HEK293 (cell line): ENCODE measurements around the gene SUMO1.

ENCODE experiments used
- CTCF ChIA-PET: fragments of 350-600 bp; formaldehyde crosslinking; extraction: SDS; loops from one replicate; lab custom pipeline; 2021; ENCODE audit warnings: antibody characterized with exemption; lab: Yijun Ruan, JAX
- POLR2A ChIA-PET: fragments of 300-600 bp; formaldehyde crosslinking; extraction: SDS; loops from one replicate; lab custom pipeline; 2020; ENCODE audit warnings: antibody characterized with exemption, inconsistent platforms; lab: Yijun Ruan, JAX
- H3K27ac ChIP-seq: fragments of 200-500 bp; sonication (Bioruptor generic); 2 replicates; pipeline ENCODE4 v1.5.1; 2014; ENCODE audit warnings: low read depth, low read length, control low read depth, inconsistent platforms; ENCODE audit errors: extremely low read depth
- H3K36me3 ChIP-seq, 2 experiments: fragments of 200-500 bp in 1 of 2; sonication (Bioruptor generic) in 1 of 2; 1 replicate in 1 of 2; 2 replicates in 1 of 2; pipeline ENCODE4 v1.5.1; 2014 to 2017; ENCODE audit warnings: inconsistent platforms in 2 of 2, low read length in 2 of 2; ENCODE audit not compliant: control insufficient read depth in 2 of 2, insufficient read depth in 1 of 2
- H3K4me1 ChIP-seq: fragments of 200-500 bp; sonication (Bioruptor generic); 2 replicates; pipeline ENCODE4 v1.5.1; 2014; ENCODE audit warnings: mild to moderate bottlenecking, low read length, inconsistent platforms; ENCODE audit not compliant: control insufficient read depth, insufficient read depth
- H3K4me3 ChIP-seq: 2 replicates; pipeline ENCODE4 v1.5.1; 2011; ENCODE audit warnings: low read depth, mild to moderate bottlenecking, control low read depth, low read length, moderate library complexity
- H3K9me3 ChIP-seq: fragments of 200-500 bp; sonication (Bioruptor generic); 2 replicates; pipeline ENCODE4 v1.5.1; 2014; ENCODE audit warnings: low read depth, low read length, inconsistent platforms; ENCODE audit not compliant: control insufficient read depth, insufficient read depth
- GLIS2 ChIP-seq: fragments of 450-650 bp; formaldehyde crosslinking; IDR thresholded peaks from 2 replicates; pipeline ENCODE4 v1.5.1; 2016; ENCODE audit warnings: missing biosample characterization, missing genetic modification characterization
- HOXD13 ChIP-seq: sonication (generic); formaldehyde crosslinking; IDR thresholded peaks from 2 replicates; pipeline ENCODE4 v1.8.0; 2022; ENCODE audit warnings: missing genetic modification reagents, borderline replicate concordance
- IKZF3 ChIP-seq: fragments of 450-650 bp; IDR thresholded peaks from 2 replicates; pipeline ENCODE4 v1.5.0; 2018; ENCODE audit warnings: missing biosample characterization, mild to moderate bottlenecking, missing genetic modification characterization, moderate library complexity
- KLF1 ChIP-seq: fragments of 450-650 bp; formaldehyde crosslinking; IDR thresholded peaks from 2 replicates; pipeline ENCODE4 v1.5.1; 2016; ENCODE audit warnings: missing biosample characterization, missing genetic modification characterization
- MZF1 ChIP-seq: fragments of 450-650 bp; formaldehyde crosslinking; IDR thresholded peaks from 2 replicates; pipeline ENCODE4 v1.5.1; 2017; ENCODE audit warnings: missing biosample characterization, missing genetic modification characterization, borderline replicate concordance
- OVOL3 ChIP-seq: fragments of 450-650 bp; formaldehyde crosslinking; IDR thresholded peaks from 2 replicates; pipeline ENCODE4 v1.5.1; 2016; ENCODE audit warnings: missing biosample characterization, missing genetic modification characterization
- PRDM6 ChIP-seq: fragments of 450-650 bp; formaldehyde crosslinking; IDR thresholded peaks from 2 replicates; pipeline ENCODE4 v1.5.1; 2017; ENCODE audit warnings: missing biosample characterization, missing genetic modification characterization
- SCRT2 ChIP-seq: fragments of 450-650 bp; formaldehyde crosslinking; IDR thresholded peaks from 2 replicates; pipeline ENCODE4 v1.5.1; 2016; ENCODE audit warnings: missing biosample characterization, missing genetic modification characterization
- SP7 ChIP-seq: fragments of 450-650 bp; formaldehyde crosslinking; IDR thresholded peaks from 2 replicates; pipeline ENCODE4 v1.5.1; 2016; ENCODE audit warnings: missing biosample characterization, missing genetic modification characterization
- ZBTB7A ChIP-seq: fragments of 450-650 bp; formaldehyde crosslinking; IDR thresholded peaks from 2 replicates; pipeline ENCODE4 v1.5.1; 2016; ENCODE audit warnings: low read depth, missing biosample characterization, missing genetic modification characterization
- ZNF132 ChIP-seq: fragments of 450-650 bp; formaldehyde crosslinking; IDR thresholded peaks from 2 replicates; pipeline ENCODE4 v1.5.1; 2017; ENCODE audit warnings: missing biosample characterization, missing genetic modification characterization, borderline replicate concordance
- ZNF169 ChIP-seq: fragments of 450-650 bp; formaldehyde crosslinking; IDR thresholded peaks from 2 replicates; pipeline ENCODE4 v1.5.1; 2016; ENCODE audit warnings: missing biosample characterization, missing genetic modification characterization
- ZNF211 ChIP-seq: fragments of 450-650 bp; formaldehyde crosslinking; IDR thresholded peaks from 2 replicates; pipeline ENCODE4 v1.5.1; 2016; ENCODE audit warnings: low read depth, missing biosample characterization, missing genetic modification characterization
- ZNF335 ChIP-seq: fragments of 450-650 bp; formaldehyde crosslinking; conservative IDR thresholded peaks from 2 replicates; pipeline ENCODE4 v1.5.1; 2016; ENCODE audit warnings: missing biosample characterization, missing genetic modification characterization
- ZNF354C ChIP-seq: fragments of 450-650 bp; formaldehyde crosslinking; IDR thresholded peaks from 2 replicates; pipeline ENCODE4 v1.5.1; 2016; ENCODE audit warnings: missing biosample characterization, missing genetic modification characterization, low read depth, borderline replicate concordance
- ZNF366 ChIP-seq: fragments of 450-650 bp; formaldehyde crosslinking; conservative IDR thresholded peaks from 2 replicates; pipeline ENCODE4 v1.5.1; 2016; ENCODE audit warnings: missing biosample characterization, missing genetic modification characterization
- ZNF394 ChIP-seq: fragments of 450-650 bp; formaldehyde crosslinking; IDR thresholded peaks from 2 replicates; pipeline ENCODE4 v1.5.1; 2016; ENCODE audit warnings: missing biosample characterization, missing genetic modification characterization, mild to moderate bottlenecking, moderate library complexity, borderline replicate concordance
- ZNF404 ChIP-seq: fragments of 450-650 bp; formaldehyde crosslinking; IDR thresholded peaks from 2 replicates; pipeline ENCODE4 v1.5.1; 2017; ENCODE audit warnings: missing biosample characterization, missing genetic modification characterization
- ZNF514 ChIP-seq: fragments of 450-650 bp; formaldehyde crosslinking; IDR thresholded peaks from 2 replicates; pipeline ENCODE4 v1.5.1; 2016; ENCODE audit warnings: missing biosample characterization, missing genetic modification characterization
- ZNF600 ChIP-seq: fragments of 450-650 bp; formaldehyde crosslinking; IDR thresholded peaks from 2 replicates; pipeline ENCODE4 v1.5.1; 2016; ENCODE audit warnings: missing biosample characterization, missing genetic modification characterization
- ZNF626 ChIP-seq: fragments of 450-650 bp; sonication (Bioruptor Pico); formaldehyde crosslinking; IDR thresholded peaks from 2 replicates; pipeline ENCODE4 v1.5.1; 2018; ENCODE audit warnings: missing biosample characterization, missing genetic modification characterization, inconsistent platforms
- ZNF629 ChIP-seq: fragments of 450-650 bp; formaldehyde crosslinking; IDR thresholded peaks from 2 replicates; pipeline ENCODE4 v1.5.1; 2017; ENCODE audit warnings: missing biosample characterization, missing genetic modification characterization
- ZNF660 ChIP-seq: fragments of 450-650 bp; IDR thresholded peaks from 2 replicates; pipeline ENCODE4 v1.5.1; 2018; ENCODE audit warnings: missing biosample characterization, mild to moderate bottlenecking, missing genetic modification characterization
- ZNF701 ChIP-seq: fragments of 450-650 bp; formaldehyde crosslinking; IDR thresholded peaks from 2 replicates; pipeline ENCODE4 v1.5.1; 2016; ENCODE audit warnings: missing biosample characterization, missing genetic modification characterization
- ZSCAN16 ChIP-seq: fragments of 450-650 bp; formaldehyde crosslinking; IDR thresholded peaks from 2 replicates; pipeline ENCODE4 v1.5.1; 2016; ENCODE audit warnings: missing biosample characterization, missing genetic modification characterization
- TF ChIP-seq, protein P1 (sequence below): fragments of 450-650 bp; formaldehyde crosslinking; conservative IDR thresholded peaks from 2 replicates; pipeline ENCODE4 v1.5.1; 2016; ENCODE audit warnings: low read depth, missing biosample characterization, missing genetic modification characterization
- TF ChIP-seq, protein P2 (sequence below): fragments of 450-650 bp; formaldehyde crosslinking; IDR thresholded peaks from 2 replicates; pipeline ENCODE4 v1.5.1; 2016; ENCODE audit warnings: missing biosample characterization, missing genetic modification characterization
- TF ChIP-seq, protein P3 (sequence below): fragments of 450-650 bp; formaldehyde crosslinking; IDR thresholded peaks from 2 replicates; pipeline ENCODE4 v1.5.1; 2017; ENCODE audit warnings: missing biosample characterization, mild to moderate bottlenecking, missing genetic modification characterization, moderate library complexity

The SUMO1 gene

GRCh38 chr2:202278036-202278760, 39.8 kb upstream of the SUMO1 start:
- POLR2A ChIA-PET: interaction anchor here (1.1 kb wide), 1 partner anchor 41 kb away, joined by 4 read pairs; no protein-coding TSS in a partner anchor
- Histone ChIP-seq H3K4me3 (no peak overlapping the region), H3K9me3 (no peaks in the 10 kb centered on the region), H3K4me1 (peaks cover 15% of the 10 kb centered on the region), H3K27ac (peak overlapping the region; percentile 64), H3K36me3 (peaks cover 60 to 72% of the 10 kb centered on the region in 2 experiments)
- CTCF ChIA-PET: interaction anchor here (0.5 to 3.0 kb wide), 16 partner anchors 8 to 1409 kb away, joined by 3 to 21 read pairs (median 4); no protein-coding TSS in a partner anchor
- no peak for TF ChIP-seq ZNF169 (tag by site-specific recombination)
- no peak for TF ChIP-seq ZNF404 (tag by site-specific recombination)
- TF ChIP-seq, protein P1, sequence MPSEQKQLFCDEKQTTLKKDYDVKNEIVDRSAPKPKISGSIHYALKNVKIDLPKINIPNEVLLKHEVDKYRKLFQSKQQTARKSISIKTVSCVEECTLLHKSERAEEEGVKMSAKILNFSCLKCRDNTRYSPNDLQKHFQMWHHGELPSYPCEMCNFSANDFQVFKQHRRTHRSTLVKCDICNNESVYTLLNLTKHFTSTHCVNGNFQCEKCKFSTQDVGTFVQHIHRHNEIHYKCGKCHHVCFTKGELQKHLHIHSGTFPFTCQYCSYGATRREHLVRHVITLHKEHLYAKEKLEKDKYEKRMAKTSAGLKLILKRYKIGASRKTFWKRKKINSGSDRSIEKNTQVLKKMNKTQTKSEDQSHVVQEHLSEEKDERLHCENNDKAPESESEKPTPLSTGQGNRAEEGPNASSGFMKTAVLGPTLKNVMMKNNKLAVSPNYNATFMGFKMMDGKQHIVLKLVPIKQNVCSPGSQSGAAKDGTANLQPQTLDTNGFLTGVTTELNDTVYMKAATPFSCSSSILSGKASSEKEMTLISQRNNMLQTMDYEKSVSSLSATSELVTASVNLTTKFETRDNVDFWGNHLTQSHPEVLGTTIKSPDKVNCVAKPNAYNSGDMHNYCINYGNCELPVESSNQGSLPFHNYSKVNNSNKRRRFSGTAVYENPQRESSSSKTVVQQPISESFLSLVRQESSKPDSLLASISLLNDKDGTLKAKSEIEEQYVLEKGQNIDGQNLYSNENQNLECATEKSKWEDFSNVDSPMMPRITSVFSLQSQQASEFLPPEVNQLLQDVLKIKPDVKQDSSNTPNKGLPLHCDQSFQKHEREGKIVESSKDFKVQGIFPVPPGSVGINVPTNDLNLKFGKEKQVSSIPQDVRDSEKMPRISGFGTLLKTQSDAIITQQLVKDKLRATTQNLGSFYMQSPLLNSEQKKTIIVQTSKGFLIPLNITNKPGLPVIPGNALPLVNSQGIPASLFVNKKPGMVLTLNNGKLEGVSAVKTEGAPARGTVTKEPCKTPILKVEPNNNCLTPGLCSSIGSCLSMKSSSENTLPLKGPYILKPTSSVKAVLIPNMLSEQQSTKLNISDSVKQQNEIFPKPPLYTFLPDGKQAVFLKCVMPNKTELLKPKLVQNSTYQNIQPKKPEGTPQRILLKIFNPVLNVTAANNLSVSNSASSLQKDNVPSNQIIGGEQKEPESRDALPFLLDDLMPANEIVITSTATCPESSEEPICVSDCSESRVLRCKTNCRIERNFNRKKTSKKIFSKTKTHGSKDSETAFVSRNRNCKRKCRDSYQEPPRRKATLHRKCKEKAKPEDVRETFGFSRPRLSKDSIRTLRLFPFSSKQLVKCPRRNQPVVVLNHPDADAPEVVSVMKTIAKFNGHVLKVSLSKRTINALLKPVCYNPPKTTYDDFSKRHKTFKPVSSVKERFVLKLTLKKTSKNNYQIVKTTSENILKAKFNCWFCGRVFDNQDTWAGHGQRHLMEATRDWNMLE (tag by site-specific recombination): no peak
- 0 out of 2 replicates have a peak, but pooled peaks have one; percentile 15 for TF ChIP-seq SP7
- peak; percentile 55 for TF ChIP-seq ZNF629
- TF ChIP-seq OVOL3: no peak
- TF ChIP-seq ZNF132: no peak
- TF ChIP-seq ZNF626: no peak
- TF ChIP-seq ZNF366 (tag by site-specific recombination): peak; percentile 72
- no peak for TF ChIP-seq MZF1 (tag by site-specific recombination)
- TF ChIP-seq KLF1 (tag by site-specific recombination): no peak
- peak; percentile 20; the same call in 1 of the 2 replicates for TF ChIP-seq ZNF394
- TF ChIP-seq ZNF514 (tag by site-specific recombination): no peak
- 0 out of 2 replicates have a peak, but pooled peaks have one; percentile 10 for TF ChIP-seq ZNF660 (tag by site-specific recombination)
- TF ChIP-seq, protein P2, sequence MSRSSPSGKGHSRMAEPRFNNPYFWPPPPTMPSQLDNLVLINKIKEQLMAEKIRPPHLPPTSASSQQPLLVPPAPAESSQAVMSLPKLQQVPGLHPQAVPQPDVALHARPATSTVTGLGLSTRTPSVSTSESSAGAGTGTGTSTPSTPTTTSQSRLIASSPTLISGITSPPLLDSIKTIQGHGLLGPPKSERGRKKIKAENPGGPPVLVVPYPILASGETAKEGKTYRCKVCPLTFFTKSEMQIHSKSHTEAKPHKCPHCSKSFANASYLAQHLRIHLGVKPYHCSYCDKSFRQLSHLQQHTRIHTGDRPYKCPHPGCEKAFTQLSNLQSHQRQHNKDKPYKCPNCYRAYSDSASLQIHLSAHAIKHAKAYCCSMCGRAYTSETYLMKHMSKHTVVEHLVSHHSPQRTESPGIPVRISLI (tag by site-specific recombination): 0 out of 2 replicates have a peak, but pooled peaks have one; percentile 51
- no peak for TF ChIP-seq ZNF701 (tag by site-specific recombination)
- TF ChIP-seq IKZF3: no peak
- TF ChIP-seq SCRT2: no peak
- TF ChIP-seq, protein P3, sequence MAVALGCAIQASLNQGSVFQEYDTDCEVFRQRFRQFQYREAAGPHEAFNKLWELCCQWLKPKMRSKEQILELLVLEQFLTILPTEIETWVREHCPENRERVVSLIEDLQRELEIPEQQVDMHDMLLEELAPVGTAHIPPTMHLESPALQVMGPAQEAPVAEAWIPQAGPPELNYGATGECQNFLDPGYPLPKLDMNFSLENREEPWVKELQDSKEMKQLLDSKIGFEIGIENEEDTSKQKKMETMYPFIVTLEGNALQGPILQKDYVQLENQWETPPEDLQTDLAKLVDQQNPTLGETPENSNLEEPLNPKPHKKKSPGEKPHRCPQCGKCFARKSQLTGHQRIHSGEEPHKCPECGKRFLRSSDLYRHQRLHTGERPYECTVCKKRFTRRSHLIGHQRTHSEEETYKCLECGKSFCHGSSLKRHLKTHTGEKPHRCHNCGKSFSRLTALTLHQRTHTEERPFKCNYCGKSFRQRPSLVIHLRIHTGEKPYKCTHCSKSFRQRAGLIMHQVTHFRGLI (tag by site-specific recombination): no peak
- TF ChIP-seq HOXD13 (CRISPR knock-in tag): no peak
- TF ChIP-seq GLIS2 (tag by site-specific recombination): no peak
- TF ChIP-seq ZNF354C: no peak
- TF ChIP-seq ZNF211 (tag by site-specific recombination): no peak
- peak; percentile 74 for TF ChIP-seq PRDM6 (tag by site-specific recombination)
- no peak for TF ChIP-seq ZNF600 (tag by site-specific recombination)
- no peak for TF ChIP-seq ZSCAN16 (tag by site-specific recombination)
- peak; percentile 33; the same call in 1 of the 2 replicates for TF ChIP-seq ZNF335
- TF ChIP-seq ZBTB7A: no peak
